Activated CD4-positive, alpha-beta T cell treated with anti-CD3 and anti-CD28 coated beads, Interleukin-2, amount 50 U/mL, for 4 hours (primary cell): ENCODE measurements around the gene SERINC4.

Source experiments
- DNase-seq, 2 experiments: peaks; one replicate each; pipeline ENCODE4 v3.0.0-alpha.2; 2020

The SERINC4 gene

GRCh38 chr15:43795997-43796396, 4.0 kb downstream of the SERINC4 start:
- no peak for DNase-seq

- DNase-seq, result no peak
These were observed 4.8 kb downstream of the SERINC4 start for GRCh38 chr15:43795197-43795596.

- no peak for DNase-seq
These were observed 5.6 kb downstream of the SERINC4 start for GRCh38 chr15:43794269-43795037.

GRCh38 chr15:43793647-43794046, 6.4 kb downstream of the SERINC4 start:
- DNase-seq, result no peak

GRCh38 chr15:43792761-43793476, 7.1 kb downstream of the SERINC4 start:
- peak; percentile 10 to 27 for DNase-seq

GRCh38 chr15:43791993-43792760, 7.8 kb downstream of the SERINC4 start, which contains the start of gene SERF2:
Gene SERF2 (plus strand): TSS chr15:43792320. CDS start chr15:43792377, 57 bp downstream.
- peak; percentile 100 for DNase-seq

GRCh38 chr15:43789409-43789808, 10.6 kb downstream of the SERINC4 start:
- DNase-seq, result no peak

GRCh38 chr15:43779016-43779415, 21.0 kb downstream of the SERINC4 start:
- DNase-seq, result no peak

GRCh38 chr15:43777267-43777914, 22.6 kb downstream of the SERINC4 start:
- peak; percentile 79 to 80 for DNase-seq

- peak; percentile 71 to 74 for DNase-seq
These were observed 23.2 kb downstream of the SERINC4 start, which contains the start of gene ELL3 for GRCh38 chr15:43776718-43777266. Gene ELL3 (minus strand): TSS chr15:43776966. CDS start chr15:43776901, 65 bp downstream.

- DNase-seq, result peak in 1 of 2 experiments; percentile 6
These were observed 23.8 kb downstream of the SERINC4 start for GRCh38 chr15:43776101-43776717.

GRCh38 chr15:43775411-43775965, 24.5 kb downstream of the SERINC4 start:
- no peak for DNase-seq

GRCh38 chr15:43774062-43774461, 26.0 kb downstream of the SERINC4 start:
- no peak for DNase-seq

GRCh38 chr15:43772624-43773023, 27.4 kb downstream of the SERINC4 start:
- no peak for DNase-seq

- DNase-seq, result no peak
These were observed 28.2 kb downstream of the SERINC4 start for GRCh38 chr15:43771816-43772215.

- peak; percentile 61 to 66 for DNase-seq
These were observed 30.3 kb downstream of the SERINC4 start for GRCh38 chr15:43769584-43770228.

GRCh38 chr15:43763819-43764446, 36.1 kb downstream of the SERINC4 start:
- DNase-seq, result no peak

- DNase-seq, result no peak
These were observed 37.2 kb downstream of the SERINC4 start for GRCh38 chr15:43762824-43763223.

- DNase-seq, result no peak
These were observed 48.1 kb downstream of the SERINC4 start for GRCh38 chr15:43751885-43752284.

- peak; percentile 11 to 16 for DNase-seq
These were observed 50.2 kb downstream of the SERINC4 start for GRCh38 chr15:43749690-43750345.
